Measurements from ENCODE around the gene MTCL1.

DNA sequence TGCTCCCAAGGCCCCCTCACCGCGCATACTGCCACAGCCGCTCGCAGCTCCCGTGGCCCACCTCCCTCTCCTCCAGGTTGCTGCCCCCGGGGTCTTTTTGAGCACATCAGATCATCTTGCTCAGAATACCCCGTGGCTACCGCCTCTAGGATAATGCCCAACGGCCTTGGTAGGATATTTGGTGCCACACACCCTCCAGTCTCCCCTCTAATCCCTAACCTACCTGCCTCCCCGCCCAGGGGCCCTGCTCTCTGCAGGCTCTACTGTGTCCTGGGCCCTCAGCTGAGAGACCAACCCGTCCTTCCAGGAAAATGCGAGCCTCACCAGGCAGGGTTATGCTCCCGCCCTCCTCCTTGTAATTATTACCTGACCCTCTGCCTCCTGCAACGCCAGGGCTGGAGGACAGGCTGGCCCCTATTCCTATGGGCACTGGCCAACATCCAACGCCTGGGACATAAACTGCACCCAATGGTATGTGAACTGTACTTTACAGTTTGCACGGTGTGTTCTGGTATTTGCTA is 1.5 kb upstream of the MTCL1 start:
- TF ChIP-seq, protein P1, sequence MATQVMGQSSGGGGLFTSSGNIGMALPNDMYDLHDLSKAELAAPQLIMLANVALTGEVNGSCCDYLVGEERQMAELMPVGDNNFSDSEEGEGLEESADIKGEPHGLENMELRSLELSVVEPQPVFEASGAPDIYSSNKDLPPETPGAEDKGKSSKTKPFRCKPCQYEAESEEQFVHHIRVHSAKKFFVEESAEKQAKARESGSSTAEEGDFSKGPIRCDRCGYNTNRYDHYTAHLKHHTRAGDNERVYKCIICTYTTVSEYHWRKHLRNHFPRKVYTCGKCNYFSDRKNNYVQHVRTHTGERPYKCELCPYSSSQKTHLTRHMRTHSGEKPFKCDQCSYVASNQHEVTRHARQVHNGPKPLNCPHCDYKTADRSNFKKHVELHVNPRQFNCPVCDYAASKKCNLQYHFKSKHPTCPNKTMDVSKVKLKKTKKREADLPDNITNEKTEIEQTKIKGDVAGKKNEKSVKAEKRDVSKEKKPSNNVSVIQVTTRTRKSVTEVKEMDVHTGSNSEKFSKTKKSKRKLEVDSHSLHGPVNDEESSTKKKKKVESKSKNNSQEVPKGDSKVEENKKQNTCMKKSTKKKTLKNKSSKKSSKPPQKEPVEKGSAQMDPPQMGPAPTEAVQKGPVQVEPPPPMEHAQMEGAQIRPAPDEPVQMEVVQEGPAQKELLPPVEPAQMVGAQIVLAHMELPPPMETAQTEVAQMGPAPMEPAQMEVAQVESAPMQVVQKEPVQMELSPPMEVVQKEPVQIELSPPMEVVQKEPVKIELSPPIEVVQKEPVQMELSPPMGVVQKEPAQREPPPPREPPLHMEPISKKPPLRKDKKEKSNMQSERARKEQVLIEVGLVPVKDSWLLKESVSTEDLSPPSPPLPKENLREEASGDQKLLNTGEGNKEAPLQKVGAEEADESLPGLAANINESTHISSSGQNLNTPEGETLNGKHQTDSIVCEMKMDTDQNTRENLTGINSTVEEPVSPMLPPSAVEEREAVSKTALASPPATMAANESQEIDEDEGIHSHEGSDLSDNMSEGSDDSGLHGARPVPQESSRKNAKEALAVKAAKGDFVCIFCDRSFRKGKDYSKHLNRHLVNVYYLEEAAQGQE (IDR thresholded peaks at IDR 0.05; ENCODE audit: low read depth): no peak
- TF ChIP-seq, protein P2, sequence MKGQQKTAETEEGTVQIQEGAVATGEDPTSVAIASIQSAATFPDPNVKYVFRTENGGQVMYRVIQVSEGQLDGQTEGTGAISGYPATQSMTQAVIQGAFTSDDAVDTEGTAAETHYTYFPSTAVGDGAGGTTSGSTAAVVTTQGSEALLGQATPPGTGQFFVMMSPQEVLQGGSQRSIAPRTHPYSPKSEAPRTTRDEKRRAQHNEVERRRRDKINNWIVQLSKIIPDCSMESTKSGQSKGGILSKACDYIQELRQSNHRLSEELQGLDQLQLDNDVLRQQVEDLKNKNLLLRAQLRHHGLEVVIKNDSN (IDR thresholded peaks at IDR 0.05): no peak
- TF ChIP-seq CEBPB (IDR thresholded peaks at IDR 0.05): no peak

Measured in Ishikawa (cell line).